T-helper 17 cell (primary cell): ENCODE measurements around the gene CNNM2. TPM values are rescaled to one million over a fixed set of nuclear protein-coding genes. Genes with fewer than 3 reads are reported as not detected.
"Not testable (repeated sequence)": the region's sequence is repeated elsewhere in the genome, so short reads cannot be mapped to it uniquely, and the experiment has no call there.

Source experiments
- ATAC-seq: fragments of 150-1000 bp; cut with Tn5 transposase; 2 replicates; pipeline ENCODE4 v1.10.0; 2021; ENCODE audit warnings: mild to moderate bottlenecking, moderate library complexity
- DNase-seq, 3 donors: peaks; one replicate each; pipeline versions ENCODE4 v3.0.0 to v3.0.0-alpha.2; 2020 to 2021
- H3K9me3 ChIP-seq: one replicate; pipeline ENCODE4 v1.7.0; 2013; ENCODE audit warnings: low read length, mild to moderate bottlenecking; ENCODE audit not compliant: control insufficient read depth, poor library complexity, severe bottlenecking
- H3K27ac Mint-ChIP-seq: one replicate; pipeline ENCODE4 v1.8.0; 2022; ENCODE audit warnings: mild to moderate bottlenecking, moderate library complexity, mixed read lengths
- H3K27me3 Mint-ChIP-seq: one replicate; pipeline ENCODE4 v1.8.0; 2022; ENCODE audit warnings: mixed read lengths
- H3K36me3 Mint-ChIP-seq: one replicate; pipeline ENCODE4 v1.8.0; 2022; ENCODE audit warnings: low read depth, mixed read lengths
- H3K4me1 Mint-ChIP-seq: one replicate; pipeline ENCODE4 v1.8.0; 2022; ENCODE audit warnings: mild to moderate bottlenecking, mixed read lengths
- H3K4me3 Mint-ChIP-seq: one replicate; pipeline ENCODE4 v1.8.0; 2022; ENCODE audit warnings: mild to moderate bottlenecking, moderate library complexity, mixed read lengths
- total RNA-seq, 4 donors: library from RNA in 2 of 4; stranded (reverse) in 2 of 4; gene quantifications; one replicate each; pipeline ENCODE4 v1.2.3 and lab custom pipeline; 2022 to 2026

The CNNM2 gene
- total RNA-seq, 2 donors from 2014 or later = 9.2 to 12.5 TPM

- no peak overlapping the region for H3K27ac Mint-ChIP-seq
- no peaks in the 10 kb centered on the region for H3K9me3 ChIP-seq
- ATAC-seq = no peak
- no peak overlapping the region for H3K4me3 Mint-ChIP-seq
- no peaks in the 10 kb centered on the region for H3K27me3 Mint-ChIP-seq
- no peak for DNase-seq
- H3K4me1 Mint-ChIP-seq = peaks cover 12% of the 10 kb centered on the region
- peaks cover 2% of the 10 kb centered on the region for H3K36me3 Mint-ChIP-seq
Measured at GRCh38 chr10:103123282-103124024, 205.4 kb downstream of the CNNM2 start.

DNA sequence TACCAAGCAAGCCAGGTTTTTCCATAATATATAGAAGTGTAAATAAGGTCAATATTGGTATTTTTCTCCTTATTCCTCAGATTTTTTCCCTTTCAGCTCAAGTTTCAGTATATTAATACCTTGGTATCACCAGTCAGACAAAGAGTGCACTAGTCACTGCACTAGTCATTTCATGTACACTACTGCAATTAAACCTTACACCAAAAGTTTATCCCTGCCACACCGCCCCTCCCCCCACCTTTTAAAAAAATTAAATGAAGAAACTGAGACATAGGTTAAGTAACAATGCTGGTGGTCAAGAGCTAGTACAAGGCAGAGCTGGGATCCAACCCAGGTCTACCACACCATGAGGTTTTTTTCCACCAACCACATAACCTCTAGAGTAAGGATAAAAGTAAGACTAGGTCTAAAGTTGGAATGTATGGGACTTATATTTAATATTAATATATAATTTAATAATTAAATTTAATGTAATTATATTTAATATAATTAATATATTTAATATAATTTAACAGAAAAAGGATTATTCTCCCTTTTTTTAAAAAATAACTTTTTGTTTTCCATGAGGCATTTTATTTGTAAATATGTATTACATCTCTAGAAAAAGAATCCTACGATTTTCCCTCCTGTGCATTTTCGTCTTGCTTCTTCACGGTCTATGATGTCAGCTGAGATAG is 206.5 kb downstream of the CNNM2 start:
- no peak overlapping the region for H3K27ac Mint-ChIP-seq

DNA sequence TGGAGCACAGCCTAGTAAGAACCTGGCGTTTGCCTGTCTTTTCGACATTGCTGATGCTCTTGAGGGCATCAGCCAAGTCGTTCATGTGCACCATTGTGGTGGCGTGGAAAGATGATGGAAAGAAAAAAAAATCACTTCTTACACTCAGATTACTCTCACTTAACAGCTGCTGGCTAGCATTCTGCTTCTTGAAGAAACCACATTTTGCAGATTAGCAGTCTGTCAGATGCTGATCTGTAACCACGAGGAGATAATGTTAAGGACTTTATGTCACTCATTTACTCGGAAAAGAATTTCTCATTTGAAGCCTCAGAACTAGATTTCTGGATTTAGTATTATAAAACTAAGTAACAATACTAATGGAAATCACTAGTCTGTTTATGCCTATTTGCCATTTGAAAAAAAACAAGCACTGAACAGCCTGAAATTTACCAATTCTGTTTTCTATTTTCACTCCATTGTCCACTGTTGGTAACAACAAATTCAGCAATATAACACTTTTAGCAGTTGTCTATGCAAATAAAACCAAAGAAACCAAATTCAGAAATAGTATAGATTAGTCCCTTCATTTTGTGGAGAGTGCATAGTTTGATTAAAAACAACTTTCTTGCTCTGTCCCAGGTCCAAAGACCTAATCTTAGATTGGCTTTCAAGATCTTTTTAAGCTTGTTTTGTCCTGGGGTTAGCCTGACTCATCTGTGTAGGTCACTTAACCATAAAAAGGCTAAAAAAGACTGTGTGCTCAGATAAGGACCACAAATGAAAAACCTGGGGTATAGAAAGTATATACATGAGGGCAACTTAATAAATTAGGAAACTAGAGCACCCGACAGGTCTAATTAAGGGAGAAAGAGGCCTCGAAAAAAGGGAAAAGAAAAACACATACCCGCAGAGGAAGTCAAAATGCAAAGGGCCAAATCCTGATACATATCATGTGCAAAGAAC is 207.5 kb downstream of the CNNM2 start:
- no peak for ATAC-seq
- Mint-ChIP-seq H3K27me3 (no peaks in the 10 kb centered on the region), H3K27ac (no peak overlapping the region)

More for the DNA sequence above, 206.5 kb downstream of the CNNM2 start:
- Mint-ChIP-seq H3K4me1 (peaks cover 12% of the 10 kb centered on the region), H3K4me3 (no peak overlapping the region), H3K27me3 (no peaks in the 10 kb centered on the region), H3K36me3 (peaks cover 2% of the 10 kb centered on the region)
- DNase-seq (no peak), ATAC-seq (no peak)
- H3K9me3 ChIP-seq = no peaks in the 10 kb centered on the region

DNA sequence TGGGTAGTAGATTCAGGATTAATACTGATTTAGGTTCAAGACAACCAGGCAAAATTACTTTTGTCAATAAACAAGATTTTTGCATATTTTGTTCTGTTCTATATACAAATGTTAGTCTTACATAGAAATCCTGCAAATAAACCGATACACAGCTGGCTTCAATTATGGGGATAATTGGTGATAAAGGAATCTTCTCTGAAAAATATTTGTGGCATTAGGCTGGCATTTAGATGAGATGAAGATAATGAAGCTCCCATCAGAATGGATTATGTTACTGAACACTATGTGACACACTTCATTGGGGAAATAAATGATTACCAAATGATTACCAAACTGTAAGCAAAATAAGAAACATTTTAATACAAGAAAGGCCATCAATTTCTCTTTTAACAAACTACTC is 209.1 kb downstream of the CNNM2 start:
- peaks cover 2% of the 10 kb centered on the region for H3K36me3 Mint-ChIP-seq
- H3K27ac Mint-ChIP-seq = peak overlapping the region; percentile 54
- DNase-seq (no peak), ATAC-seq (no peak)
- H3K27me3 Mint-ChIP-seq = no peaks in the 10 kb centered on the region
- no peak overlapping the region for H3K4me3 Mint-ChIP-seq
- peaks cover 13% of the 10 kb centered on the region for H3K4me1 Mint-ChIP-seq
- H3K9me3 ChIP-seq = no peaks in the 10 kb centered on the region

More for the DNA sequence above, 207.5 kb downstream of the CNNM2 start:
- no peak for DNase-seq
- Mint-ChIP-seq H3K36me3 (peaks cover 2% of the 10 kb centered on the region), H3K4me1 (peaks cover 10% of the 10 kb centered on the region), H3K4me3 (no peak overlapping the region)
- H3K9me3 ChIP-seq = no peaks in the 10 kb centered on the region

DNA sequence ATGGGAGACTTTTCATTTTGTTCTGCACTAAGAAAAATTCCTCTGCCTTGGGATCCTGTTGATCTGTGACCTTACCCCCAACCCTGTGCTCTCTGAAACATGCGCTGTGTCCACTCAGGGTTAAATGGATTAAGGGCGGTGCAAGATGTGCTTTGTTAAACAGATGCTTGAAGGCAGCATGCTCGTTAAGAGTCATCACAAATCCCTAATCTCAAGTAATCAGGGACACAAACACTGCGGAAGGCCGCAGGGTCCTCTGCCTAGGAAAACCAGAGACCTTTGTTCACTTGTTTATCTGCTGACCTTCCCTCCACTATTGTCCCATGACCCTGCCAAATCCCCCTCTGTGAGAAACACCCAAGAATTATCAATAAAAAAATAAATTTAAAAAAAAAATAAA is 212.1 kb downstream of the CNNM2 start:
- H3K27ac Mint-ChIP-seq, H3K9me3 ChIP-seq, H3K4me1 Mint-ChIP-seq, ATAC-seq, DNase-seq, H3K4me3 Mint-ChIP-seq, H3K36me3 Mint-ChIP-seq, H3K27me3 Mint-ChIP-seq: not testable (repeated sequence)

DNA sequence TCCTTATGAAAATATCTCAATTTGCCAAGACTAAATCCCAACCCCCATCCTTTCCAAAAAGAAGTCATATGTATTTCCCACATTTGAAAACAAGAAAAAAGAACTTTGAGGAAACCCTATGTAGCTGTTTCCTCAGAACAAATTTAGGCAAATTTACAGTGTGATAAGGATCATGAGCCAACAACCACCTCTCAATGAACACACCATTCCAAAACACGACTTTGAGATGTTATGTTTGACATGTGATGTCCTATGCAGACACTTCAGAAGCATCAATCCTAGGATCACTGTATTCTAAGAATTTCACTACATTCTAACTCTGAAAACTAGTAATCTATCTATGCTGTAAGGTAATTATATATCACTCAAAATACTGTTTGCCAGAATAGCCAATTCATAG is 212.8 kb downstream of the CNNM2 start:
- H3K4me3 Mint-ChIP-seq = no peak overlapping the region
- ATAC-seq (no peak), DNase-seq (no peak)
- H3K36me3 Mint-ChIP-seq = peaks cover 3% of the 10 kb centered on the region
- H3K27me3 Mint-ChIP-seq = no peaks in the 10 kb centered on the region
- H3K27ac Mint-ChIP-seq = peak overlapping the region; percentile 32
- H3K4me1 Mint-ChIP-seq = peaks cover 9% of the 10 kb centered on the region
- H3K9me3 ChIP-seq = no peaks in the 10 kb centered on the region

DNA sequence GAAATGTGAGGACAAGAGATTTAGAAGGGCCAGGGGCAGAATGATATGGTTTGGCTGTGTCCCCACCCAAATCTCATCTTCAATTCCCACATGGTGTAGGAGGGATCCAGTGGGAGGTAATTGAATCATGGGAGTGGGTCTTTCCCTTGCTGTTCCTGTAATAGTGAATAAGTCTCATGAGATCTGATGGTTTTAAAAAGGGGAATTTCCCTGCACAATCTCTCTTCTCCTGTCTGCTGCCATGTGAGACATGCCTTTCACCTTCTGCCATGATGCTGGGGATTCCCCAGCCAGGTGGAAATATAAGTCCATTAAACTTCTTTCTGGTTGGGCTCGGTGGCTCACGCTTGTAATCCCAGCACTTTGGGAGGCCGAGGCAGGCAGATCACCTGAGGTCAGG is 217.1 kb downstream of the CNNM2 start:
- ATAC-seq, H3K36me3 Mint-ChIP-seq, DNase-seq, H3K27me3 Mint-ChIP-seq, H3K9me3 ChIP-seq, H3K4me3 Mint-ChIP-seq: not testable (repeated sequence)
- peak overlapping the region; percentile 45 for H3K27ac Mint-ChIP-seq
- peaks cover 15% of the 10 kb centered on the region for H3K4me1 Mint-ChIP-seq

DNA sequence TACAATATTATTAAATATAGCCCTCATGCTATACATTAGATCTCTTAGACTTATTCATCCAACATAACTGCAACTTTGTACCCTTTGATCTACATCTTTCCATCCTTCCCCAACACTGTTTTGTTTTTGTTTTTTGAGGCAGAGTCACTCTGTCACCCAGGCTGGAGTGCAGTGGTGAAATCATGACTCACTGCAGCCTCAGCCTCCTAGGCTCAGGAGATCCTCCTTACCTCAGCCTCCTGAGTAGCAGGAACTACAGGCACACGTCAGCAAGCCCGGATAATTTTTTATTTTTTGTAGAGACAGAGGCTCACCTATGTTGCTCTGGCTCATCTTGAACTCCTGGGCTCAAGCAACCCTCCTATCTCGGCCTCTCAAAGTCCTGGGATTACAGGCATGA is 221.7 kb downstream of the CNNM2 start:
- no peaks in the 10 kb centered on the region for H3K9me3 ChIP-seq
- DNase-seq (no peak), ATAC-seq (no peak)
- H3K4me1 Mint-ChIP-seq = peaks cover 19% of the 10 kb centered on the region
- no peak overlapping the region for H3K4me3 Mint-ChIP-seq
- H3K27ac Mint-ChIP-seq = peak overlapping the region; percentile 57
- no peaks in the 10 kb centered on the region for H3K27me3 Mint-ChIP-seq
- H3K36me3 Mint-ChIP-seq = peaks cover 10% of the 10 kb centered on the region

Other genes starting within 250 kb of the CNNM2 start
- 1 to 10 TPM; 3.2 to 3.7 TPM for gene ARL3, start 203.9 kb upstream of the CNNM2 start, total RNA-seq
- 1 to 10 TPM; 5.6 to 7.9 TPM for gene SFXN2, start 203.7 kb upstream of the CNNM2 start, total RNA-seq
- gene WBP1L, start 174.3 kb upstream of the CNNM2 start, total RNA-seq = 10 to 100 TPM; 21.1 to 26.6 TPM
- gene CYP17A1, start 80.9 kb upstream of the CNNM2 start, total RNA-seq = not detected
- 10 to 100 TPM; 15.3 to 19.0 TPM for gene BORCS7, start 64.0 kb upstream of the CNNM2 start, total RNA-seq
- 1 to 10 TPM in 1 of 2 donors, not detected in 1; 1.0 TPM for gene AS3MT, start 48.8 kb upstream of the CNNM2 start, total RNA-seq